ENCODE data around the gene KLHL30.

Gene KLHL30

GRCh38 chr2:238167761-238168160 lies 29.3 kb downstream of the KLHL30 start:
- TF ChIP-seq TSHZ2 (CRISPR knock-in tag; IDR thresholded peaks at IDR 0.05) (no peak), POU6F1 (CRISPR knock-in tag; IDR thresholded peaks at IDR 0.05; ENCODE audit: borderline replicate concordance, low read depth) (no peak), TCF4 (CRISPR knock-in tag; IDR thresholded peaks at IDR 0.05; ENCODE audit: borderline replicate concordance) (no peak)
- ATAC-seq: no peak

GRCh38 chr2:238168196-238169047 lies 30.0 kb downstream of the KLHL30 start:
- TF ChIP-seq ARNTL (CRISPR knock-in tag; IDR thresholded peaks at IDR 0.05; ENCODE audit: borderline replicate concordance, low read depth) (no peak), POU6F1 (CRISPR knock-in tag; IDR thresholded peaks at IDR 0.05; ENCODE audit: borderline replicate concordance, low read depth) (no peak), ZC3H10 (CRISPR knock-in tag; IDR thresholded peaks at IDR 0.05) (no peak), GLIS3 (CRISPR knock-in tag; IDR thresholded peaks at IDR 0.05) (no peak), PPARA (CRISPR knock-in tag; IDR thresholded peaks at IDR 0.05; ENCODE audit: borderline replicate concordance) (no peak), RARB (CRISPR knock-in tag; IDR thresholded peaks at IDR 0.05) (no peak), ZNF8 (CRISPR knock-in tag; IDR thresholded peaks at IDR 0.05) (no peak), CSDC2 (CRISPR knock-in tag; IDR thresholded peaks at IDR 0.05) (no peak), TSHZ2 (CRISPR knock-in tag; IDR thresholded peaks at IDR 0.05) (no peak), TOX (CRISPR knock-in tag; IDR thresholded peaks at IDR 0.05; ENCODE audit: borderline replicate concordance) (no peak), ZNF565 (CRISPR knock-in tag; conservative IDR thresholded peaks at IDR 0.05; ENCODE audit: low read depth) (no peak), BACH2 (CRISPR knock-in tag; IDR thresholded peaks at IDR 0.05; ENCODE audit: borderline replicate concordance) (no peak), PATZ1 (CRISPR knock-in tag; IDR thresholded peaks at IDR 0.05; ENCODE audit: borderline replicate concordance) (no peak), CSRNP3 (CRISPR knock-in tag; IDR thresholded peaks at IDR 0.05) (no peak), ZFP3 (CRISPR knock-in tag; IDR thresholded peaks at IDR 0.05) (no peak), OSR1 (CRISPR knock-in tag; IDR thresholded peaks at IDR 0.05) (no peak), ISL1 (CRISPR knock-in tag; IDR thresholded peaks at IDR 0.05) (no peak), ZFP30 (CRISPR knock-in tag; IDR thresholded peaks at IDR 0.05) (no peak)
- TF ChIP-seq, protein P1, sequence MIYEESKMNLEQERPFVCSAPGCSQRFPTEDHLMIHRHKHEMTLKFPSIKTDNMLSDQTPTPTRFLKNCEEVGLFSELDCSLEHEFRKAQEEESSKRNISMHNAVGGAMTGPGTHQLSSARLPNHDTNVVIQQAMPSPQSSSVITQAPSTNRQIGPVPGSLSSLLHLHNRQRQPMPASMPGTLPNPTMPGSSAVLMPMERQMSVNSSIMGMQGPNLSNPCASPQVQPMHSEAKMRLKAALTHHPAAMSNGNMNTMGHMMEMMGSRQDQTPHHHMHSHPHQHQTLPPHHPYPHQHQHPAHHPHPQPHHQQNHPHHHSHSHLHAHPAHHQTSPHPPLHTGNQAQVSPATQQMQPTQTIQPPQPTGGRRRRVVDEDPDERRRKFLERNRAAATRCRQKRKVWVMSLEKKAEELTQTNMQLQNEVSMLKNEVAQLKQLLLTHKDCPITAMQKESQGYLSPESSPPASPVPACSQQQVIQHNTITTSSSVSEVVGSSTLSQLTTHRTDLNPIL (CRISPR knock-in tag; IDR thresholded peaks at IDR 0.05; ENCODE audit: low read depth): no peak
- ATAC-seq: no peak

All from SK-N-SH treated with all-trans-retinoic acid at 6 μM for 48 hours (cell line).